Measurements from ENCODE around the gene ORM1.

- no peak for TF ChIP-seq POLR2A (IDR thresholded peaks at IDR 0.05)
- no peak for TF ChIP-seq CTCF (IDR thresholded peaks at IDR 0.05)
- TF ChIP-seq POLR2AphosphoS5 (IDR thresholded peaks at IDR 0.05) = no peak
Measured at GRCh38 chr9:114344188-114344566, 21.3 kb downstream of the ORM1 start.
